Measurements from ENCODE around the gene B3GNT7. TPM values are rescaled to one million over a fixed set of nuclear protein-coding genes. Genes with fewer than 3 reads are reported as not detected.

Gene B3GNT7
- total RNA-seq, 2 experiments from 2014 or later: 7.8 to 8.7 TPM

GRCh38 chr2:231421051-231421580 is 25.6 kb downstream of the B3GNT7 start:
- CTCF ChIA-PET (ENCODE audit: unreplicated experiment): no interaction called here
- no TSS peak for BruUV-seq (replicated peaks)
- intact Hi-C loops (cut with micrococcal nuclease; ENCODE audit: unreplicated experiment): no loop called here

GRCh38 chr2:231422056-231422455 is 26.5 kb downstream of the B3GNT7 start:
- no peak overlapping the region for H3K4me2 ChIP-seq (ENCODE audit: low read length)
- no peak overlapping the region for H3K27ac ChIP-seq (ENCODE audit: low read depth, low read length, poor library complexity, severe bottlenecking)
- H3K79me2 ChIP-seq (ENCODE audit: insufficient read depth, low read depth, low read length): no peaks in the 10 kb centered on the region
- intact Hi-C loops (cut with micrococcal nuclease; ENCODE audit: unreplicated experiment): no loop called here
- no peaks in the 10 kb centered on the region for H4K20me1 ChIP-seq (ENCODE audit: insufficient read depth, low read length)
- H3K9me3 ChIP-seq (ENCODE audit: low read length): no peaks in the 10 kb centered on the region
- TF ChIP-seq EZH2phosphoT487 (IDR thresholded peaks at IDR 0.05; ENCODE audit: borderline replicate concordance, low read depth, low read length): no peak
- no peak for TF ChIP-seq CTCF (conservative IDR thresholded peaks at IDR 0.05; ENCODE audit: low read length)
- ChIA-PET POLR2A (no interaction called here), CTCF (ENCODE audit: unreplicated experiment) (no interaction called here)
- no TSS peak for BruUV-seq (replicated peaks)
- H3K4me3 ChIP-seq (ENCODE audit: low read depth, low read length, poor library complexity, severe bottlenecking): no peak overlapping the region
- H2AFZ ChIP-seq (ENCODE audit: low read length): no peak overlapping the region
- no peaks in the 10 kb centered on the region for H3K36me3 ChIP-seq (ENCODE audit: insufficient read depth, low read length)
- no peaks in the 10 kb centered on the region for H3K9me2 ChIP-seq (ENCODE audit: insufficient read depth, low read length)
- no peaks in the 10 kb centered on the region for H3K4me1 ChIP-seq (ENCODE audit: insufficient read depth, low read length, poor library complexity, severe bottlenecking)
- DNase-seq (ENCODE audit: low spot score): no peak

More at GRCh38 chr2:231421051-231421580, 25.6 kb downstream of the B3GNT7 start:
- no peak for DNase-seq (ENCODE audit: low spot score)
- Histone ChIP-seq H2AFZ (ENCODE audit: low read length) (no peak overlapping the region), H3K27ac (ENCODE audit: low read depth, low read length, poor library complexity, severe bottlenecking) (no peak overlapping the region), H3K9me3 (ENCODE audit: low read length) (no peaks in the 10 kb centered on the region), H3K4me1 (ENCODE audit: insufficient read depth, low read length, poor library complexity, severe bottlenecking) (no peaks in the 10 kb centered on the region), H3K4me3 (ENCODE audit: low read depth, low read length, poor library complexity, severe bottlenecking) (no peak overlapping the region), H3K9me2 (ENCODE audit: insufficient read depth, low read length) (no peaks in the 10 kb centered on the region), H3K36me3 (ENCODE audit: insufficient read depth, low read length) (no peaks in the 10 kb centered on the region), H3K4me2 (ENCODE audit: low read length) (no peak overlapping the region), H4K20me1 (ENCODE audit: insufficient read depth, low read length) (no peaks in the 10 kb centered on the region), H3K79me2 (ENCODE audit: insufficient read depth, low read depth, low read length) (no peaks in the 10 kb centered on the region)
- TF ChIP-seq CTCF (conservative IDR thresholded peaks at IDR 0.05; ENCODE audit: low read length) (no peak), EZH2phosphoT487 (IDR thresholded peaks at IDR 0.05; ENCODE audit: borderline replicate concordance, low read depth, low read length) (no peak)
- POLR2A ChIA-PET: no interaction called here

- no peaks in the 10 kb centered on the region for H3K4me1 ChIP-seq (ENCODE audit: insufficient read depth, low read length, poor library complexity, severe bottlenecking)
- H3K9me3 ChIP-seq (ENCODE audit: low read length): no peaks in the 10 kb centered on the region
- H3K79me2 ChIP-seq (ENCODE audit: insufficient read depth, low read depth, low read length): no peaks in the 10 kb centered on the region
- no peak for TF ChIP-seq EZH2phosphoT487 (IDR thresholded peaks at IDR 0.05; ENCODE audit: borderline replicate concordance, low read depth, low read length)
- no peak for TF ChIP-seq CTCF (conservative IDR thresholded peaks at IDR 0.05; ENCODE audit: low read length)
- H3K27ac ChIP-seq (ENCODE audit: low read depth, low read length, poor library complexity, severe bottlenecking): no peak overlapping the region
- BruUV-seq (replicated peaks): no TSS peak
- H3K9me2 ChIP-seq (ENCODE audit: insufficient read depth, low read length): no peaks in the 10 kb centered on the region
- H3K4me3 ChIP-seq (ENCODE audit: low read depth, low read length, poor library complexity, severe bottlenecking): no peak overlapping the region
- DNase-seq (ENCODE audit: low spot score): no peak
- intact Hi-C loops (cut with micrococcal nuclease; ENCODE audit: unreplicated experiment): no loop called here
- POLR2A ChIA-PET: interaction anchor here (0.6 kb wide), 2 partner anchors 193 to 218 kb away, joined by 4 to 8 read pairs; no protein-coding TSS in a partner anchor
- H3K36me3 ChIP-seq (ENCODE audit: insufficient read depth, low read length): no peaks in the 10 kb centered on the region
- CTCF ChIA-PET (ENCODE audit: unreplicated experiment): no interaction called here
- H2AFZ ChIP-seq (ENCODE audit: low read length): no peak overlapping the region
- no peak overlapping the region for H3K4me2 ChIP-seq (ENCODE audit: low read length)
- no peaks in the 10 kb centered on the region for H4K20me1 ChIP-seq (ENCODE audit: insufficient read depth, low read length)
These were observed 27.7 kb downstream of the B3GNT7 start for GRCh38 chr2:231423176-231423575.
